ENCODE data around the gene SNN.

The SNN gene

GRCh38 chr16:11705311-11706025, 37.2 kb downstream of the SNN start:
- DNase-seq = no peak

GRCh38 chr16:11706180-11706742, 38.0 kb downstream of the SNN start:
- DNase-seq = no peak

- no peak for DNase-seq
Measured at GRCh38 chr16:11707679-11708197, 39.5 kb downstream of the SNN start.

GRCh38 chr16:11708421-11708820, 40.2 kb downstream of the SNN start:
- peak; percentile 52 for DNase-seq

- DNase-seq = no peak
Measured at GRCh38 chr16:11711662-11712061, 43.4 kb downstream of the SNN start.

- DNase-seq = no peak
Measured at GRCh38 chr16:11712122-11712521, 43.9 kb downstream of the SNN start.

GRCh38 chr16:11715246-11715947, 47.1 kb downstream of the SNN start:
- DNase-seq = no peak

GRCh38 chr16:11716336-11716735, 48.1 kb downstream of the SNN start:
- no peak for DNase-seq

GRCh38 chr16:11717811-11718210, 49.6 kb downstream of the SNN start:
- DNase-seq = no peak

- no peak for DNase-seq
Measured at GRCh38 chr16:11719171-11719570, 50.9 kb downstream of the SNN start.

GRCh38 chr16:11719762-11720161, 51.5 kb downstream of the SNN start:
- DNase-seq = no peak

GRCh38 chr16:11721781-11722467, 53.7 kb downstream of the SNN start:
- DNase-seq = no peak

GRCh38 chr16:11722468-11722808, 54.2 kb downstream of the SNN start:
- DNase-seq = no peak

- no peak for DNase-seq
Measured at GRCh38 chr16:11725457-11725856, 57.2 kb downstream of the SNN start.

GRCh38 chr16:11726008-11726407, 57.8 kb downstream of the SNN start:
- DNase-seq = no peak

GRCh38 chr16:11727796-11728543, 59.7 kb downstream of the SNN start:
- DNase-seq = no peak

Data from HCEC 1CT (cell line).